ENCODE data around the gene CLEC4A.
"Not testable (repeated sequence)": the region's sequence is repeated elsewhere in the genome, so short reads cannot be mapped to it uniquely, and the experiment has no call there.

CLEC4A gene

GRCh38 chr12:8133636-8134397 is 10.4 kb downstream of the CLEC4A start:
- H3K27ac ChIP-seq (ENCODE audit: low read depth, low read length); H3K4me1 ChIP-seq (ENCODE audit: control insufficient read depth, insufficient read depth, low read length, unreplicated experiment): not testable (repeated sequence)

GRCh38 chr12:8134398-8134930 is 11.0 kb downstream of the CLEC4A start:
- H3K27ac ChIP-seq (ENCODE audit: low read depth, low read length); H3K4me3 ChIP-seq (ENCODE audit: low read depth, low read length); H3K27me3 ChIP-seq (ENCODE audit: insufficient read depth, low read length); H3K79me2 ChIP-seq (ENCODE audit: control insufficient read depth, insufficient read depth, low read length, unreplicated experiment); H3K36me3 ChIP-seq (ENCODE audit: insufficient read depth, low read length); H3K4me1 ChIP-seq (ENCODE audit: control insufficient read depth, insufficient read depth, low read length, unreplicated experiment); H2AFZ ChIP-seq (ENCODE audit: low read length, unreplicated experiment): not testable (repeated sequence)

More at GRCh38 chr12:8133636-8134397, 10.4 kb downstream of the CLEC4A start:
- H3K4me3 ChIP-seq (ENCODE audit: low read depth, low read length); H3K79me2 ChIP-seq (ENCODE audit: control insufficient read depth, insufficient read depth, low read length, unreplicated experiment); H3K36me3 ChIP-seq (ENCODE audit: insufficient read depth, low read length); H3K27me3 ChIP-seq (ENCODE audit: insufficient read depth, low read length); H2AFZ ChIP-seq (ENCODE audit: low read length, unreplicated experiment): not testable (repeated sequence)

GRCh38 chr12:8141647-8142046 is 18.2 kb downstream of the CLEC4A start:
- H3K27me3 ChIP-seq (ENCODE audit: insufficient read depth, low read length): not testable (repeated sequence)

GRCh38 chr12:8143261-8143660 is 19.8 kb downstream of the CLEC4A start:
- no peaks in the 10 kb centered on the region for H3K36me3 ChIP-seq (ENCODE audit: insufficient read depth, low read length)
- no peaks in the 10 kb centered on the region for H3K79me2 ChIP-seq (ENCODE audit: control insufficient read depth, insufficient read depth, low read length, unreplicated experiment)
- no peak overlapping the region for H3K27ac ChIP-seq (ENCODE audit: low read depth, low read length)
- peaks cover 4% of the 10 kb centered on the region for H3K4me1 ChIP-seq (ENCODE audit: control insufficient read depth, insufficient read depth, low read length, unreplicated experiment)
- no peak overlapping the region for H3K4me3 ChIP-seq (ENCODE audit: low read depth, low read length)
- no peak overlapping the region for H2AFZ ChIP-seq (ENCODE audit: low read length, unreplicated experiment)
- no peaks in the 10 kb centered on the region; the same call in 1 of the 2 replicates for H3K27me3 ChIP-seq (ENCODE audit: insufficient read depth, low read length)

More at GRCh38 chr12:8141647-8142046, 18.2 kb downstream of the CLEC4A start:
- H3K27ac ChIP-seq (ENCODE audit: low read depth, low read length); H2AFZ ChIP-seq (ENCODE audit: low read length, unreplicated experiment); H3K79me2 ChIP-seq (ENCODE audit: control insufficient read depth, insufficient read depth, low read length, unreplicated experiment); H3K4me1 ChIP-seq (ENCODE audit: control insufficient read depth, insufficient read depth, low read length, unreplicated experiment); H3K36me3 ChIP-seq (ENCODE audit: insufficient read depth, low read length); H3K4me3 ChIP-seq (ENCODE audit: low read depth, low read length): not testable (repeated sequence)

- no peaks in the 10 kb centered on the region; the same call in 1 of the 2 replicates for H3K27me3 ChIP-seq (ENCODE audit: insufficient read depth, low read length)
- H3K36me3 ChIP-seq (ENCODE audit: insufficient read depth, low read length): no peaks in the 10 kb centered on the region
- no peak overlapping the region for H3K27ac ChIP-seq (ENCODE audit: low read depth, low read length)
- H3K79me2 ChIP-seq (ENCODE audit: control insufficient read depth, insufficient read depth, low read length, unreplicated experiment): no peaks in the 10 kb centered on the region
- no peak overlapping the region for H2AFZ ChIP-seq (ENCODE audit: low read length, unreplicated experiment)
- H3K4me3 ChIP-seq (ENCODE audit: low read depth, low read length): no peak overlapping the region
- H3K4me1 ChIP-seq (ENCODE audit: control insufficient read depth, insufficient read depth, low read length, unreplicated experiment): peaks cover 4% of the 10 kb centered on the region
Measured at GRCh38 chr12:8145754-8146441, 22.5 kb downstream of the CLEC4A start.

GRCh38 chr12:8146442-8146771 is 23.0 kb downstream of the CLEC4A start:
- Histone ChIP-seq H3K36me3 (ENCODE audit: insufficient read depth, low read length) (no peaks in the 10 kb centered on the region), H3K27ac (ENCODE audit: low read depth, low read length) (no peak overlapping the region), H3K4me3 (ENCODE audit: low read depth, low read length) (no peak overlapping the region), H3K4me1 (ENCODE audit: control insufficient read depth, insufficient read depth, low read length, unreplicated experiment) (peaks cover 4% of the 10 kb centered on the region), H2AFZ (ENCODE audit: low read length, unreplicated experiment) (no peak overlapping the region), H3K79me2 (ENCODE audit: control insufficient read depth, insufficient read depth, low read length, unreplicated experiment) (no peaks in the 10 kb centered on the region), H3K27me3 (ENCODE audit: insufficient read depth, low read length) (peaks cover 3% of the 10 kb centered on the region; the same call in 1 of the 2 replicates)

- H3K4me1 ChIP-seq (ENCODE audit: control insufficient read depth, insufficient read depth, low read length, unreplicated experiment): peaks cover 28% of the 10 kb centered on the region
- no peak overlapping the region for H2AFZ ChIP-seq (ENCODE audit: low read length, unreplicated experiment)
Measured at GRCh38 chr12:8154526-8154925, 31.1 kb downstream of the CLEC4A start.

GRCh38 chr12:8156416-8156815 is 33.0 kb downstream of the CLEC4A start:
- Histone ChIP-seq H3K27me3 (ENCODE audit: insufficient read depth, low read length) (no peaks in the 10 kb centered on the region), H3K79me2 (ENCODE audit: control insufficient read depth, insufficient read depth, low read length, unreplicated experiment) (no peaks in the 10 kb centered on the region), H3K4me3 (ENCODE audit: low read depth, low read length) (no peak overlapping the region), H3K27ac (ENCODE audit: low read depth, low read length) (peak overlapping the region; percentile 74), H3K36me3 (ENCODE audit: insufficient read depth, low read length) (no peaks in the 10 kb centered on the region), H2AFZ (ENCODE audit: low read length, unreplicated experiment) (peak overlapping the region; percentile 83), H3K4me1 (ENCODE audit: control insufficient read depth, insufficient read depth, low read length, unreplicated experiment) (peaks cover 28% of the 10 kb centered on the region)

More at GRCh38 chr12:8154526-8154925, 31.1 kb downstream of the CLEC4A start:
- Histone ChIP-seq H3K27ac (ENCODE audit: low read depth, low read length) (no peak overlapping the region), H3K79me2 (ENCODE audit: control insufficient read depth, insufficient read depth, low read length, unreplicated experiment) (no peaks in the 10 kb centered on the region), H3K27me3 (ENCODE audit: insufficient read depth, low read length) (0 out of 2 replicates have a peak, but pooled peaks cover 3% of the 10 kb centered on the region), H3K4me3 (ENCODE audit: low read depth, low read length) (no peak overlapping the region), H3K36me3 (ENCODE audit: insufficient read depth, low read length) (no peaks in the 10 kb centered on the region)

- Histone ChIP-seq H2AFZ (ENCODE audit: low read length, unreplicated experiment) (peak within 1 kb of the TSS; percentile 83), H3K4me3 (ENCODE audit: low read depth, low read length) (peak within 1 kb of the TSS; percentile 12; the same call in 1 of the 2 replicates), H3K4me1 (ENCODE audit: control insufficient read depth, insufficient read depth, low read length, unreplicated experiment) (peaks cover 28% of the 10 kb centered on the region), H3K27me3 (ENCODE audit: insufficient read depth, low read length) (no peaks in the 10 kb centered on the region), H3K79me2 (ENCODE audit: control insufficient read depth, insufficient read depth, low read length, unreplicated experiment) (no peaks in the 10 kb centered on the region), H3K27ac (ENCODE audit: low read depth, low read length) (peak within 1 kb of the TSS; percentile 74), H3K36me3 (ENCODE audit: insufficient read depth, low read length) (no peaks in the 10 kb centered on the region)
Measured at GRCh38 chr12:8156845-8157244, 33.4 kb downstream of the CLEC4A start, which contains the start of gene ZNF705A. ZNF705A (plus strand) TSS chr12:8157015; CDS start chr12:8172626, 15,611 bp downstream.

- peak overlapping the region; percentile 12; the same call in 1 of the 2 replicates for H3K4me3 ChIP-seq (ENCODE audit: low read depth, low read length)
- no peaks in the 10 kb centered on the region for H3K79me2 ChIP-seq (ENCODE audit: control insufficient read depth, insufficient read depth, low read length, unreplicated experiment)
- peak overlapping the region; percentile 74 for H3K27ac ChIP-seq (ENCODE audit: low read depth, low read length)
- H2AFZ ChIP-seq (ENCODE audit: low read length, unreplicated experiment): peak overlapping the region; percentile 83
- no peaks in the 10 kb centered on the region for H3K27me3 ChIP-seq (ENCODE audit: insufficient read depth, low read length)
- peaks cover 28% of the 10 kb centered on the region for H3K4me1 ChIP-seq (ENCODE audit: control insufficient read depth, insufficient read depth, low read length, unreplicated experiment)
- no peaks in the 10 kb centered on the region for H3K36me3 ChIP-seq (ENCODE audit: insufficient read depth, low read length)
Measured at GRCh38 chr12:8157484-8158198, 34.2 kb downstream of the CLEC4A start.
